Skin of body (tissue), 2 donors: Measurements from ENCODE around the gene ZDHHC3. TPM values are rescaled to one million over a fixed set of nuclear protein-coding genes. Genes with fewer than 3 reads are reported as not detected.
"Not testable (repeated sequence)": the region's sequence is repeated elsewhere in the genome, so short reads cannot be mapped to it uniquely, and the experiment has no call there.

Source experiments
- DNase-seq: peaks from one replicate; lab custom pipeline; 2025; lab: John Stamatoyannopoulos, UW
- total RNA-seq: library from RNA; depleted of rRNA; stranded (reverse); fragments of >200 nt; gene quantifications from one replicate; pipeline ENCODE4 v1.2.3, GENCODE V29; 2014

The ZDHHC3 gene
- total RNA-seq, 1 donor from 2014 or later = 44.7 TPM

DNA sequence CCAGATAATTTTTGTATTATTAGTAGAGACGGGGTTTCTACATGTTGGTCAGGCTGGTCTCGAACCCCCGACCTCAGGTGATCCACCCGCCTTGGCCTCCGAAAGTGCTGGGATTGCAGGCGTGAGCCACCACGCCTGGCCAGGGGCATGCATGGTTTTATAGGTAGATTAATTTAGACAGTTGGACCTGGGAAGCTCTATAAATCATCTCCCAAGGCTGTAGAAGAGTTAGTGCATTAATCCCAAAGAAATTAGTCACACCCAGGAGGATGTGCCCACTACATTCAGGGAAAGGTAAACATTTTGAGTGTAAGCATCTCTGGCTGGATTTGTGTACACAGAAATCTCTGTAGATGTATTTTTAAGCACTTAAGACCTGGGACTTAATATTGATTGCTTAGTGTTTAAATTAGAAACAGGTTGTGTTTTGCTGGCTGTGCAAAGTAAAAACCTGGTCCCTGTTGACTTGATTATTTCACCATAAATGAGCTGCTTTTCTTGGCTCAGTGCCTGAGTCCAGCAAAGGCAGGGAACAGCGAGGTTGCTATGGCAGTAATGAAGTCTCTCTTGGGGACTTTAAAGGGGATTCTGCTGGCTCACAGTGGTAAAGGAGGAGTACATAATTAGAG lies 19.3 kb upstream of the ZDHHC3 start:
- DNase-seq = peak; percentile 52

DNA sequence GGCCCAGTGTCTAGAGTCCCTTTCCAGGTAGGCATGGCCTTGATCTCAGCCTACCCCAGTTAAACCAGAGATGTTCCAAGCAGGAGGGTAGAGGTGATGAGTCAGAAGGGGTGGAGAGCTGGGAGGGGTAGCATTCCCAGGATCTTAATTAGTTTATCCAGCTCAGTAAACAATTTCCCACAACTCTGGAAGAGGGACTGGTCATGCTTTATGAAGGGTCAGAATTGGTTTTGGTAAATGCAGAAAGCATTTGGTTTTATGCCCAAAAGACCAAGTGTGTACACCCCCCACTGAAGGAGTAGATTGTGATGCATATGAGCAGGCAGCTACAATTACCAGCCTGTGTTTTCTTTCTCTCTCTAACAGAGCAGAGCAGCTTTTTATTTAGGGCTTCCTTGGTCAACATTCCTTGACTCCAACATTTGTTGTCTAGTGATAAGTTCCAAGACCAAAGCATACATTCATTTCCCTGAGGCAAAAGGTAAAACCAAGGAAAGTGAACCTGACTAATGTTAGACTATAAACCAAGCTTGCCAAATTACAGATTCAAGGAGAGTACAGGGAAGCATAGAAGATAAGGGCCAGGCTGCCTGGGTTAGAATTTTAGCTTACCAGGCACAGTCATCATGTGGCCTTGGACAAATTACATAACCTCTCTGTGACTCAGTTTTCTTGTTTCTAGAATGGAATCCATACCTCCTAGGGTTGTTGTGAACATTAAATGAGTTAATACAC lies 17.7 kb upstream of the ZDHHC3 start:
- DNase-seq = no peak

- DNase-seq = no peak
Measured at GRCh38 chr3:44992555-44993470, 16.8 kb upstream of the ZDHHC3 start.

- DNase-seq = no peak
Measured at GRCh38 chr3:44991326-44991725, 15.4 kb upstream of the ZDHHC3 start.

DNA sequence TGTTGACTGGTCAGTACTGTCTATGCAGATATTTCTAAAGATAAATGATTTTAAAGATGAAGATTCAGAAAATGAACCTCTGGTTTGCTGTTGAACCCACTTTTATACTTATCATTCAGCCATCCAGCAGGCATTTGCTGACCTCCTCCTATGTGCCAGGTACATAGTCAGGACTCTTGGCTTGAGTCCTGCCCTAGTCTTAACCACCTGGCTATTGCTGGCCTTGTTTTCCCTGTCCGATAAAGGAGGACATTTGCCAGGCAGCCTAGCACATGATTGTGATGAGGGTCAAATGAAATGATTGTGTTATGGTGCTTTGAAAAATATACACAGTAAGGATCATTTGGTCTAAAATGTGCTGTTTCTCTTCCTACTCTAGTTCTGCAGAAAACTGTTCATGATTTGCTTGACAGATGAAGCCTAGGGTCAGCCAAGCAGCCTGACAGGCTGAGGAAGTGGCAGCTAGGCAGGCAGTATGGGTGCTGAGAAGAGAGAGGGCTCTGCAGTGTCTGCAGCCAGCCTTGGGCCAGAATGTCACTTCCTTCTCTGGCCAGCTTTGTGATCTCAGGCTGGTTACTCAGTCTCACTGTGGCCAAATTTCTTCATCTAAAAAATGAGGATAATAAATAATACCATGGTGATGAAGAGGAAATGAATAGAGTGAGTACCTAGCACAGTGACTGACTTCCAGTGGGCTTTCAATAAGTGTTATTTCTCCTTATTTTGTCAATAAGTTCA lies 13.8 kb upstream of the ZDHHC3 start:
- DNase-seq = no peak

- no peak for DNase-seq
Measured at GRCh38 chr3:44989141-44989540, 13.2 kb upstream of the ZDHHC3 start.

DNA sequence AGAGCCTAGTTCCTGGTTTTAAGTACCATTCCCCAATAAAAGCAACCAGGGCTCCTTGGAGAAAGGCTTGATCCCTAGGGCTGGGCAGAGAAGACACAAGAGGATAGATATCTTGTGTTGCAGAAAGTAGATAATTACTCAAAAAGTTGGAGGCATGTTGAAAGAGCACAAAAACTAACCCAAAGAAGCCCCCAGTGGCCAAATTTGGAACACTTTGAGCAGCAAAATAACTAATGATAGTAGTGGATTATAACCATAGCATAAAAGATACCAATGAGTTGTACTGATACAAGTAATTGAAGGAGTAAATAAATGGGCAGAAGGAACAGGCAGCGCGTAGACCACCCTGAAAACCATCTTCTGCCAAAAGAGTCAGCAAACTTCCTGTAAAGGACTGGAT lies 12.1 kb upstream of the ZDHHC3 start:
- DNase-seq = no peak

DNA sequence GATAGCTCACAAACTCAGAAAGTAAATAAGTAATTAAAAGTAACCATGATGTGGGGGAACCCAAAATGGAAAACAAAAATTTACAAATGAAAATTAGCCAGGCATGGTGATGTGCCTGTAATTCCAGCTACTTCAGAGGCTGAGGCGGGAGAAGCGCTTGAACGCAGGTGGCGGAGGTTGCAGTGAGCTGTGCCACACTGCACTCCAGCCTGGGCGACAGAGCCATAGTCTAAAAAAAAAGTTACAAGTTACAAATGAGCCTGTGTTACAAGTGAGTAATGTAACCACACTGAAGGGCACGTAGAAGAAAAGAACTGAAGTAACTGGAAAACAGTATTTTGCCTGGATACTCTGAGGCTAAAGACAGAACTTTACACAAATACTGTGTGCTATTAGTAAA lies 11.4 kb upstream of the ZDHHC3 start:
- DNase-seq = no peak

GRCh38 chr3:44986330-44986729 lies 10.4 kb upstream of the ZDHHC3 start:
- not testable (repeated sequence) for DNase-seq

GRCh38 chr3:44984335-44984734 lies 8.4 kb upstream of the ZDHHC3 start:
- DNase-seq = no peak

DNA sequence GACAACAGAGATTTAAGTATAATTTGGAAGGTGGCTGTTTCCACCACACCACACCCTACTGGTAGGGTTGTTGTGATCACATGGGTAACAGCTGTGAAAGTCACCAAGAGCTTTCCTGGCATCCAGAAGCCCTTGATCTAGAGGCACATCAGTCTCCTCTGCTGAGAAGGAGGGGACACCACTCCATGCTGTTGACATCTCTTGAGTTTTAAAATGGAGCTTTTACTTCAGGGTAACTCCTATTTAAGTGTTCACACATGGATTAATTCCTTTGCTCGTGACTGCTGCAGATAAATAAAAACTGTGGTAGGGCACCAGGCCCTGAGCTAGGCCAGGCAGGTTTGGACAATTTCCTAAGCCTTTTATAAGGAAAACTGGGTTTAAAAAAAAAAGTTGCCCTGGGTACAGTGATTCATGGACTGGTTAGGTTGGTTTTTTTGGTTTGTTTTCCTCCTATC lies 7.5 kb upstream of the ZDHHC3 start:
- DNase-seq = peak; percentile 51

DNA sequence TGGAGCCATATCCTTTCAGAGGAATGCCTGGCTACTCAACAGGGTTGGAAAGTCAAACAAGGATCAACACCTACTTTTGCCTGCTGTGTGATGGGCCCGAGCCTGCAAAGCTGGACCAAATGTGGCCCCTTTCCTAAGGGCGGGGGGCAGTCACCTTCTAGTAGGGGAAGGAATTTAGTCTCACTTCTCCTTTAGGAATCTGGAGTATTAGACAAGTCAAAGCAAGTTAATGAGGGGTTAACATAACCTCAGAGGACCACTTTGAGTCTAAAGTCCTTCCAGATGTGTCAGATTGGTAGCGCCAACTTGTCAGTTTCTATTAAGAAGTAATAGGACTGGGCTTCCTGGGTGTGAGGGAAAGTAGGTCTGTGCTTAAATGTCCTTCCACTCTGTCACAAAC lies 6.8 kb upstream of the ZDHHC3 start:
- DNase-seq = no peak

GRCh38 chr3:44981751-44982150 lies 5.8 kb upstream of the ZDHHC3 start:
- DNase-seq = no peak

DNA sequence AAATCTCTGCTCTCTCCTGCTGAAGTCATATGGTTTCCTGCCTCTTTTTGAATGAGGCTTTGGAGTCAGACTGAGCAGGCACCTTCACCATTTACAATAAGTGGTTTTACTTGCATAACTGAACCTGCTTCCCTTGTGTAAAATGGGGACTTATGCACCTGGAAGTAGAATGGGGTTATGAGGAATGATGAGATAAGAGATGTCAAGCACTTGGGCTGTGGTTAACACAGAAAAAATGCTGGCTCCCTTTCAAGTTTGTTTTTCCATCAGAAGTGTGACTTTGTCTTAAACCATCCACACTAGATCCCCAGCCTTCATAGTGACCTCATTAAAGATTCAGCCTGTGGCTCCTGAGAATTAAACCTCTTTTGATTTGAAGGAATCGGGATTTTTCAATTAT lies 5.2 kb upstream of the ZDHHC3 start:
- DNase-seq = no peak

DNA sequence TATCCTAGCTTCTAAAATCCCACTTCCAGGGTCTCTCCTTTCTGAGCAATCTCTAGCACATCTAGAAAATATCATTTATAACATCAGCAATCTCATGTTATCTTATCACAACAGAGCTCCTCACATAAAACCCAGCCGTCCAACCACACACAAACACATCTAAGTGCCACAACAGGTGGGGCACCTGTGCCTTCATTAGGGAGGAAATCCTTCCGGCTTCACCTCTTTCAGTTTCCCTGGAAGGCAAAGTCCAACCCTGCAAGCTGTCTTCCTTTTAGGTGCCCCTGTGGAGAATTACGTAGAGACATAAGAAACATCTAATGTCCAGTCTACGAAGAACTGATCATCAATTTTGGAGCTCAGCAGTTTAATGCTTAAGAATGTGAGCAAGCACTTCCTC lies 1.6 kb downstream of the ZDHHC3 start:
- DNase-seq = no peak

DNA sequence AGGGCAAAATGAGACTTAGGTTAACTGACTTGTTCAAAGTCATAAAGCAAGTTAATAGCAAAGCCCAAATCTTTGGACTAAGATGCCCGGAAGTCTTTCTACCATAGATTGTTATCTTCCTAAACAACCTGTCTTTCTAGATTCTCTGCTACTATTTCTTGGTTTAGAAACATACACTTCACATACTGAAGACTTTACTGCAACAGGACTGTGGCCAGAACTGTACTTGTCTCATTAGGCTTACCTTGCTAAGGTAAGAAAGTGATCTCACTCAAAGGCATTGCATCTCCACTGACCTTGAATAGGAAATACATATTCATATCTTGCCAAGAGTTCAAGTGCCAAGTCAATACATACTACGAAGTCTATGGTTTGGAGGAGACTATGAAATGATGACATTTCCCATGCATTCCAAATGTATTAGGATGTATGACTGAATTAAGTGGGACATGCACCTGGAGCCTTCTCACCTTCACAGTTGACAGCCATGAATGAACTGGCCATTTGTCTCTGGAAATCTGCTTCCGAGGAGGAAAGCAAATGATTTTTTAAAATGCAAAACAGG lies 5.0 kb downstream of the ZDHHC3 start:
- DNase-seq = no peak

DNA sequence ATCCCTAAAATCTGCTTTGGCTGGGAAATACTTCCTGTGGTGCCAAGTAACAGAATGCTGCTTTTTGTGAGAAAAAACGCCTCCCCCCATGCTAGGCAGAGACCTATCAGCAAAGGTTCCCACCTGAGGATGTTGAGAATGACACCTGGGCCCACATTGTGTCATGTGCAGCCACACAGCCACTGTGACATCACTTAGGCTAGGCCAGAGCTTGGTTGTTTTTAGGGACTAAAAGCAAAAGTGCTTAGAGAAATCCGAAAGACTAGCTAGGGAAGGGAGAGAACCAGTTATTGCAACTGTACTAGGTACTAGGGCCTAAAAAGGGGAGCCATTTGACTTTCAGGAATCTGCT lies 6.2 kb downstream of the ZDHHC3 start:
- DNase-seq = no peak

- no peak for DNase-seq
Measured at GRCh38 chr3:44969154-44969827, 6.7 kb downstream of the ZDHHC3 start.

- DNase-seq = no peak
Measured at GRCh38 chr3:44968447-44968858, 7.5 kb downstream of the ZDHHC3 start.

DNA sequence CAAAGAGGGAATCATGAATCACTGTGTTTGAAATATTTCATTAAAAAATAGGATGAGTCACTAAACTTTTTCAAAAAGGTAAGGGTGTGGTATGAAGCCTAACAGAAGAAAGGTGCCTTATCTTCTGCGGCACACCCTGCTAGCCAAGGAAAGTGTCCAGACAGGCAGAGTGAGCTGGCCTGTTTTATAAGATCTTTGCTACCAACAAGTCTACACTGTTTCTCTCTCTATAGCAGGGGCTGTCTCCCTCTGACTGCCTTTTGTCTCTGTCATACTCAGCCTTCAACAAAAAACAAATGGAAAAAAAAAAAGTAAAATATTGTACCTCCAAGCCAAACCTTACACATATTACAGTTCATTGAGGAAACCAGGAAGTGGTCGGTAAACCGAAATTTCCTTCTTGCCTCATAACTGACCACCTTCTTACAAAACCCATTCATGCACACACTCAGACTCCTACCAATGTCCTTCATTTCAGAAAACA lies 9.1 kb downstream of the ZDHHC3 start:
- DNase-seq = no peak
